ENCODE data around the gene FZD2. TPM values are rescaled to one million over a fixed set of nuclear protein-coding genes. Genes with fewer than 3 reads are reported as not detected.
A peak's percentile ranks its signal among the peaks of the same experiment; 100 is the strongest.

FZD2 gene
- total and polyA plus RNA-seq, 2 of the 4 experiments (the other 2 are of a cell fraction), result 21.3 to 130 TPM

GRCh38 chr17:44584443-44584842, 27.2 kb downstream of the FZD2 start:
- Histone ChIP-seq H3K14ac (replicated peaks; ENCODE audit: low read depth, low read length) (no peak overlapping the region), H4K20me1 (ENCODE audit: insufficient read depth, low read length) (no peaks in the 10 kb centered on the region), H3K9me3 (ENCODE audit: control insufficient read depth, insufficient read depth, low read length) (no peaks in the 10 kb centered on the region), H3K79me1 (ENCODE audit: low read depth in 1 of 2, low read length in 2 of 2) (no peaks in the 10 kb centered on the region), H2BK5ac (ENCODE audit: low read depth, low read length, poor library complexity, severe bottlenecking) (no peak overlapping the region), H2BK15ac (ENCODE audit: low read depth, low read length) (no peak overlapping the region), H3K9me1 (ENCODE audit: insufficient read depth, low read length) (peaks cover 7% of the 10 kb centered on the region), H4K8ac (ENCODE audit: low read depth in 2 of 2, low read length in 2 of 2) (no peak overlapping the region), H3K4me3 (ENCODE audit: insufficient read depth, low read depth, low read length) (no peak overlapping the region), H3K9ac (ENCODE audit: low read depth, low read length) (no peak overlapping the region), H2BK20ac (ENCODE audit: low read depth, low read length) (no peak overlapping the region), H3K27me3 (ENCODE audit: control insufficient read depth, insufficient read depth, low read length) (peaks cover 2% of the 10 kb centered on the region; the same call in 1 of the 2 replicates), H3K4me2 (ENCODE audit: low read depth, low read length) (no peak overlapping the region), H4K91ac (ENCODE audit: insufficient read depth, low read depth, low read length) (0 out of 2 replicates have a peak overlapping the region, but pooled peaks have one; percentile 28), H2AFZ (replicated peaks; ENCODE audit: low read length, poor library complexity) (peak overlapping the region; percentile 23), H3K23ac (ENCODE audit: low read depth, low read length) (no peak overlapping the region), H3K4me1 (ENCODE audit: control insufficient read depth, insufficient read depth, low read length) (peaks cover 6% of the 10 kb centered on the region; the same call in 1 of the 2 replicates), H2AK9ac (replicated peaks; ENCODE audit: low read depth, low read length, poor library complexity) (peak overlapping the region; percentile 18), H2BK120ac (ENCODE audit: low read depth, low read length) (no peak overlapping the region; the same call in 1 of the 2 replicates), H3K18ac (ENCODE audit: low read depth, low read length) (no peak overlapping the region), H4K5ac (ENCODE audit: low read depth, low read length) (no peak overlapping the region), H3K27ac (ENCODE audit: insufficient read depth, low read length) (no peak overlapping the region), H3K36me3 (ENCODE audit: control insufficient read depth, insufficient read depth, low read length) (no peaks in the 10 kb centered on the region), H3K56ac (ENCODE audit: extremely low read depth, insufficient read depth, low read length) (no peak overlapping the region), H2AK5ac (ENCODE audit: low read depth, low read length) (0 out of 2 replicates have a peak overlapping the region, but pooled peaks have one; percentile 44), H3K4ac (ENCODE audit: low read depth, low read length) (no peak overlapping the region)
- DNase-seq (no peak), ATAC-seq (ENCODE audit: low read depth) (no peak)
- in situ Hi-C loops (cut with MboI; ENCODE audit: low sequenced_read_pairs) (no loop called here), intact Hi-C loops (cut with micrococcal nuclease) (no loop called here), dilution Hi-C loops (cut with HindIII; ENCODE audit: low sequenced_read_pairs, unreplicated experiment) (no loop called here)
- POLR2A ChIA-PET (ENCODE audit: unreplicated experiment), result no interaction called here
- BruUV-seq (replicated peaks), result no TSS peak
- TF ChIP-seq POLR2A (IDR thresholded peaks at IDR 0.05; ENCODE audit: low read depth, low read length) (no peak), NFE2L2 (IDR thresholded peaks at IDR 0.05; ENCODE audit: low read depth, low read length) (no peak), MAZ (IDR thresholded peaks at IDR 0.05; ENCODE audit: borderline replicate concordance, low read depth, low read length) (no peak), CTCF (conservative IDR thresholded peaks at IDR 0.05; ENCODE audit: low read depth, low read length) (no peak), RFX5 (IDR thresholded peaks at IDR 0.05; ENCODE audit: low read depth, low read length) (no peak), CEBPB (IDR thresholded peaks at IDR 0.05; ENCODE audit: low read depth, low read length) (no peak), RAD21 (IDR thresholded peaks at IDR 0.05; ENCODE audit: low read length) (no peak), SMC3 (IDR thresholded peaks at IDR 0.05; ENCODE audit: low read depth, low read length) (no peak), RCOR1 (IDR thresholded peaks at IDR 0.05; ENCODE audit: insufficient replicate concordance, low read length) (no peak)
- CTCF ChIA-PET, result interaction anchor here (0.7 kb wide), 1 partner anchor 29 kb away, joined by 3 read pairs; no protein-coding TSS in a partner anchor
- 86% methylated on average over 5 of the region's 13 CpGs; no CpG with 5 or more reads in 1 of the 2 experiments for WGBS, 2 experiments (ENCODE audit: extremely low coverage in 2 of 2, insufficient read length in 1 of 2)
